Skeletal muscle tissue (tissue), 4 donors: Measurements from ENCODE around the gene ACSF2. TPM values are rescaled to one million over a fixed set of nuclear protein-coding genes. Genes with fewer than 3 reads are reported as not detected.

Experiments used
- H3K27ac ChIP-seq: one replicate; pipeline ENCODE4 v1.7.0; 2013; ENCODE audit warnings: mild to moderate bottlenecking, low read depth, low read length, inconsistent platforms
- H3K27me3 ChIP-seq, 3 donors: one replicate each; pipeline ENCODE4 v1.7.0; 2013; ENCODE audit warnings: low read length in 3 of 3; ENCODE audit not compliant: control insufficient read depth in 3 of 3, insufficient read depth in 3 of 3
- H3K36me3 ChIP-seq, 3 donors: one replicate each; pipeline ENCODE4 v1.7.0; 2013; ENCODE audit warnings: low read length in 3 of 3; ENCODE audit not compliant: control insufficient read depth in 3 of 3, insufficient read depth in 3 of 3
- H3K4me1 ChIP-seq, 3 donors: one replicate each; pipeline ENCODE4 v1.7.0; 2013; ENCODE audit warnings: low read length in 3 of 3, mild to moderate bottlenecking in 3 of 3; ENCODE audit not compliant: control insufficient read depth in 3 of 3, insufficient read depth in 3 of 3
- H3K4me3 ChIP-seq, 3 donors: one replicate each; pipeline ENCODE4 v1.7.0; 2013; ENCODE audit warnings: low read length in 3 of 3
- H3K9ac ChIP-seq, 3 donors: one replicate each; pipeline ENCODE4 v1.7.0; 2013; ENCODE audit warnings: low read length in 3 of 3, mild to moderate bottlenecking in 3 of 3, moderate library complexity in 2 of 3, low read depth in 1 of 3
- H3K9me3 ChIP-seq, 3 donors: one replicate each; pipeline ENCODE4 v1.7.0; 2013; ENCODE audit warnings: low read length in 3 of 3; ENCODE audit not compliant: control insufficient read depth in 3 of 3
- total RNA-seq: library from RNA; depleted of rRNA; stranded (reverse); fragments of >200 nt; gene quantifications from one replicate; pipeline ENCODE4 v1.2.3, GENCODE V29; 2014
- donor health status: Osteomylitis.

ACSF2 gene
- total RNA-seq, 1 donor from 2014 or later, result 51.1 TPM

DNA sequence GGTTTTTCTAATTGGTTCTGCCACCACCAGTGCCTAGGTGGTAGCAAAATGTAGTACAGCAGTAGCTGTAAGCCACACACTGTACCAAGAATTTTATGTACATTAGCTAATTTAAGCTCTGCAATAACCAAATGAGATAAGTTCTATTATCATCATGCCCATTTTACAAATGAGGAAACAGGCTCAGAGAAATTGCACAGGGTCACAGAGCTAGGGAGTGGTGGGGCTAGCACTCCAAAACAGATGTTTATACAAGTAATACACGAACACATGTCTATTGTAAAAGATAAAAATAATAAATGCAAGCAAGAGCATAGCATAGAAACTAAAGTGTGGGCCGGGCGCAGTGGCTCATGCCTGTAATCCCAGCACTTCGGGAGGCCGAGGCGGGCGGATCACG lies 66.2 kb downstream of the ACSF2 start:
- peaks cover 0 to 5% (median 3%) of the 10 kb centered on the region in 3 donors for H3K4me1 ChIP-seq
- H3K36me3 ChIP-seq, result peaks cover 0 to 11% (median 6%) of the 10 kb centered on the region in 3 donors
- no peaks in the 10 kb centered on the region for H3K27me3 ChIP-seq
- no peak overlapping the region for H3K4me3 ChIP-seq
- no peaks in the 10 kb centered on the region for H3K9me3 ChIP-seq
- no peak overlapping the region for H3K9ac ChIP-seq
- H3K27ac ChIP-seq, result no peak overlapping the region

- H3K9ac ChIP-seq, result no peak overlapping the region
- no peaks in the 10 kb centered on the region for H3K9me3 ChIP-seq
Measured at GRCh38 chr17:50493744-50494143, 67.7 kb downstream of the ACSF2 start.

GRCh38 chr17:50495217-50495823 lies 69.3 kb downstream of the ACSF2 start:
- Histone ChIP-seq H3K27ac (no peak overlapping the region), H3K27me3 (no peaks in the 10 kb centered on the region), H3K36me3 (no peaks in the 10 kb centered on the region), H3K4me1 (no peaks in the 10 kb centered on the region), H3K9me3 (no peaks in the 10 kb centered on the region), H3K4me3 (no peak overlapping the region), H3K9ac (no peak overlapping the region)

More at GRCh38 chr17:50493744-50494143, 67.7 kb downstream of the ACSF2 start:
- Histone ChIP-seq H3K36me3 (peaks cover 0 to 1% (median 0%) of the 10 kb centered on the region in 3 donors), H3K4me1 (no peaks in the 10 kb centered on the region), H3K4me3 (no peak overlapping the region), H3K27ac (no peak overlapping the region), H3K27me3 (no peaks in the 10 kb centered on the region)

DNA sequence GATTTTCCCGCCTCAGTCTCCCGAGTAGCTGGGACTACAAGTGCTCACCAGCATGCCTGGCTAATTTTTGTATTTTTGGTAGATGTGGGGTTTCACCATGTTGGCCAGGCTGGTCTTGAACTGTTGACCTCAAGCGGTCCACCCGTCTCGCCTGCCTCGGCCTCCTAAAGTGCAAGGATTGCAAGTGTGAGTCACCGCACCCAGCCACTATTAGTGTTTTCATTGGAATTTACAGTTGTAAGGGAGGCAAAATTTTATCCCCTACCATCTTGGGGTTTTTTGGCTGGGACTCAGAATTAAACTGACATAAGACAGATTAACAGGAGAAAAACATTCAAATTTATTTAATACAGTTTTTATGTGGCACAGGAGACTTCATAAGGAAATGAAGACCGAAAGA lies 69.9 kb downstream of the ACSF2 start:
- Histone ChIP-seq H3K27ac (no peak overlapping the region), H3K4me3 (no peak overlapping the region), H3K27me3 (no peaks in the 10 kb centered on the region), H3K36me3 (no peaks in the 10 kb centered on the region), H3K9ac (no peak overlapping the region), H3K4me1 (no peaks in the 10 kb centered on the region), H3K9me3 (no peaks in the 10 kb centered on the region)

DNA sequence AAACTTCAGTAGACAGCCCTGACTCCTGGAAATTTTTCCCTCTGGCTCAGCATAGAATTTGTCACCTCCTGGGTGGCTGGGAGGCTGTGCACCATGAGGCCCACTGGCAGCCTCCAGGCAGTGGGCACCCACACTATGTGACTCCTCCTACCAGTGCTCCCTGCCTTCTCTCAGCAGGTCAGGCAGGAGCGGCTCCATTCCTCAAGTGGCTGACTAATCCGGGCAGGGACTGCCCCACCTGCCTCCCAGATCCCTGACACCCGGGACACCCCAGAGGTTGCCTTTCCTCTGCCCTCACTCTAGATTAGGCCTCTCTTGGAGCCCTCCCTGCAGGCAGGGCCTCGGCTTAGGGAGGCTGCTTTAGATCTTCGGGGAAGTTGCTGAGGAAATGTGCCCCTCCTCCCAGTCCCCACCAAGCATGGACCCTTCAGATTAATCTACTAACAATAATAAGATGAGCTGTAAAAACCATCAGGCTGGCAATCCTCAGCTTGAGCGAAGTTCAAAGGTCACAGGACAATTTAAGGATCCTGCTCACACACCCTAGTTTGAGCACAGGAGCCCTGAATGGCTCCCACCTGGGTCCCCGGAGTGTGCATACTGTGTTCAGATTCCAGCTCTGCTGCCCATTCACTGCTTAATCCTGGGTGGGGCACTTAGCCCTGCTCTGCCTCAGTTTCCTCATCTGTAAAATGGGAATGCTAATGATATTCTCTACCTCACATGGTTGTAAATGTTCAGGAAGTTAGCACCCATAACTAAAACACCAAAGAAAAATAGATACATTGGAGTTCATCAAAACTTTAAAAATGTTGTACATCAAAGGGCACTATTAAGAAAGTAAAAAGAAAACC lies 72.2 kb downstream of the ACSF2 start:
- Histone ChIP-seq H3K36me3 (no peaks in the 10 kb centered on the region), H3K9me3 (no peaks in the 10 kb centered on the region), H3K27me3 (no peaks in the 10 kb centered on the region), H3K4me3 (no peak overlapping the region), H3K4me1 (no peaks in the 10 kb centered on the region), H3K27ac (no peak overlapping the region), H3K9ac (no peak overlapping the region)

- Histone ChIP-seq H3K27ac (no peak overlapping the region), H3K9ac (no peak overlapping the region), H3K9me3 (no peaks in the 10 kb centered on the region), H3K4me3 (no peak overlapping the region), H3K4me1 (no peaks in the 10 kb centered on the region), H3K36me3 (no peaks in the 10 kb centered on the region), H3K27me3 (no peaks in the 10 kb centered on the region)
Measured at GRCh38 chr17:50499270-50499669, 73.3 kb downstream of the ACSF2 start.

- Histone ChIP-seq H3K36me3 (no peaks in the 10 kb centered on the region), H3K27ac (no peak overlapping the region), H3K4me1 (no peaks in the 10 kb centered on the region), H3K27me3 (no peaks in the 10 kb centered on the region), H3K9me3 (no peaks in the 10 kb centered on the region), H3K9ac (no peak overlapping the region), H3K4me3 (no peak overlapping the region)
Measured at GRCh38 chr17:50499721-50500120, 73.7 kb downstream of the ACSF2 start.

- Histone ChIP-seq H3K36me3 (no peaks in the 10 kb centered on the region), H3K4me3 (no peak overlapping the region), H3K9ac (no peak overlapping the region), H3K4me1 (no peaks in the 10 kb centered on the region), H3K9me3 (no peaks in the 10 kb centered on the region), H3K27ac (no peak overlapping the region), H3K27me3 (no peaks in the 10 kb centered on the region)
Measured at GRCh38 chr17:50501054-50501453, 75.0 kb downstream of the ACSF2 start.

GRCh38 chr17:50502301-50502990 lies 76.4 kb downstream of the ACSF2 start:
- no peak overlapping the region for H3K9ac ChIP-seq
- H3K36me3 ChIP-seq, result no peaks in the 10 kb centered on the region
- H3K9me3 ChIP-seq, result no peaks in the 10 kb centered on the region
- H3K27me3 ChIP-seq, result no peaks in the 10 kb centered on the region
- H3K4me3 ChIP-seq, result no peak overlapping the region
- H3K27ac ChIP-seq, result no peak overlapping the region
- no peaks in the 10 kb centered on the region for H3K4me1 ChIP-seq

- no peak overlapping the region for H3K27ac ChIP-seq
Measured at GRCh38 chr17:50505591-50506130, 79.6 kb downstream of the ACSF2 start.

More at GRCh38 chr17:50505591-50506130, 79.6 kb downstream of the ACSF2 start:
- no peak overlapping the region for H3K4me3 ChIP-seq
- no peaks in the 10 kb centered on the region for H3K27me3 ChIP-seq
- H3K9me3 ChIP-seq, result no peaks in the 10 kb centered on the region
- peaks cover 4 to 13% (median 7%) of the 10 kb centered on the region in 3 donors for H3K4me1 ChIP-seq
- H3K36me3 ChIP-seq, result no peaks in the 10 kb centered on the region
- no peak overlapping the region for H3K9ac ChIP-seq
